HG03045 (cell line): ENCODE measurements around the gene HOXC9.

Source experiments
- ATAC-seq: cut with Tn5 transposase; IDR thresholded peaks from one replicate; pipeline ENCODE4 v1.9.1; 2021; ENCODE audit warnings: mild to moderate bottlenecking, moderate library complexity; ENCODE audit not compliant: unreplicated experiment

Gene HOXC9

DNA sequence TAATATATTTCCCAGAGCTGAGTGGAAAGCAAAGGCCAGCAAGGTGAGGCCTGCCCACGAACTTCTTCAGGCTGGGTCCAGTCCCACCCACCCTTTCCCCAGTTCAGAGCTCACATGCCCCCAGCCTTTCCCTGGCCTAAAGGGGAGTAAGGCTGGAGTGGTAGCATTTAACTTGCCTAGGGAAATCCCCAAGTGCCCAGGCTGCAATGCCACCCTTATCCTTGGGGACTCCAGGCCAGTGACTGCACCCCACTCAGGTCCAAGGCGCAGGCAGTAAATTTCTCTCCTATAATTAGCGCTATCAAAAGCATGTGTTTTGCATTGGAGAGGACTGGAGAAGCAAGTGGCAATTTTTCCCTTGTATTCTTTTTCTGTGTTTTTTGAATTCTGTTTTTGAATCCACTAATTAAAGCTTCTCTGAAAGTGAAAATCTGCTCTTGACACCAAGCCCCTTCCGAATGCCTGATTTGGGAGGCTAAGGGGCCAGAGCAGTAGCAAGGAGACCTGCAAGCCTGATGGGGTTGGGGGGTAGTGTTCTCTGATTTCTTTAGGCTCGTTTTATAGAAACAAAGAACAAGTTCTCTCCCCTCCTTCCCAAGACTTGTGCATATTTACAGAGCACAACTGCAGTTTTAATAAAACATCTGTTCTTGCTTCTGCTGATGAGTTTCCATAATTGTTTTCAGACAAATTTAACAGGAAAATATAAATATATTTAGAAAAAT, 24.8 kb downstream of the HOXC9 start:
- ATAC-seq: no peak

DNA sequence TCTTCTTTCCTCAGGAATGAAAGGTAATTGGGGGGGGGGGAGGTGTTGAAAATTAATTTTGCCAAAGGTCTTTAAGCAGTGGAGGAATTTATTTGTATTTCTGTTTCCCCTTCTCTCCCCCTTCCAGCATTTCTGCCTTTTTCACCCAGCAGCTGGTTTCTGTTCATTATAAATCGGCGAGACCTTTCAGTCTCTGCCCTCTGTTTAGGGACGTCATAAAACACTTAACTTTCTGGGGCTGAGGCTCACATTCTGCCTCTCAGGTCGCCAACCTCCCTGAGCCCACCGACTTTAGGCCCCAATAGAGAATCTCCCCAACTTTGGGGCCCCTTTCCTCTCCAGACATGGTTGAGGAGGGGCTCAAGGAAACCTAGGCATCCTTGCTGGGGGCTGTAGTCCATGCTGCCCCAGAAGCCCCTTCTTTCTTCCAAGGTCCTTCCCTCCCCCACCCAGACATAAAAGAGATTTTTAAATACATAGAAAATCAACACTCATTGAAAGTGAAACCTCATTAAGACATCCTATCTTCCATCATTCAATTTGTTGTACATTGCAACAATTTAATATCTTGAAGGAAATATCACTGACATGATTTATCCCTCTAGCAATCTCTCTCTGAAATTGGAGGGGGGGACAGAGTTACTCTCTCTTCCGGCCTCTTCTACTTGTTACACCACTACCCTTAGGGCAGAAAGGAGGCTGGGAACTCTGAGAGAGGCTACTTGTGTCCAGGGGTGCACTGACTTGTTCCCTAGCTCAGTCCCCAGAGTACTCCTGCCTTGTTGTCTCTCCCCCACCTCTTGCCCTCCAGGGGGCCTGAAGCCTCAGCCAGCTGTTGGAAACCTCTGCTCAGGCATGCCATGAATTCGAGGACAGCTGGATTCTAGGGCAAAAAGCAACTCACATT, 25.8 kb downstream of the HOXC9 start:
- ATAC-seq: no peak

DNA sequence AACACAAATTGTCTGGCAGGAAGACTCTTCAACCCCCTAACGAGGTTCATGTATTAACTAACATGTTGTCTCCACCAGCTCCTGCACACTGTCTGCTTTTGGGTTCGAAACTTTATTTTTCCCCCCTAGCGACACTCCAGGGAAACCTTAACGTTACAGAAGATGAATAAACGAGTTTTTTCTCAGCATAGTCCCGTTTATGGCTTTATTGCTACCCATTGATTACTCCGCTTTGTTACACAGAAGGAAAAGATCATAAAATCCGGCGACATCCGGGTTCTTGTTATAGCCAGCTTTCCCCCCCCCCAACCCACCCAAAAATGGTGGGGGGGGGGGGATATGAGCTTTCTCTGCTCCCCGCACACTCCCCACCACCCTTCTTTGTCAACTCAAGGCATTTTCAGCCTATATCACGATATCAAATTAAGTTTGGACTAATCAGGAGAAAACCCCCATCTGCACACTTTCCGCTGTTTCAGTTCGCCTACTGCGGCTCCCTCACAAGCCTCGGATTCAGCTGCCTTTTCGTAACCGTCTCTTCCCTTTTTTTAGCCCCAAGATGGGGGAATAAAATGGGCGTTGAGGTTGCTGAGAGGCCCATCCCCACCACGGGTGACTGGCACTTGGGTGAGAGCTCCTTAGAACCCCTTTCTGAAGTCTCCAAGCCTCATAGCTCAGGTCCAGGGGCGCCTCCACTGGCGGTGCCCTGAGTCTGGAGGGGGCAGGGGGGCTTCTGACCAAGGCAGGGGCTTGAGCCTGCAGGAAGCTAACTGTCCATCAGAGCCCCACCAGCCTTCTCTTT, 26.9 kb downstream of the HOXC9 start:
- no peak for ATAC-seq

DNA sequence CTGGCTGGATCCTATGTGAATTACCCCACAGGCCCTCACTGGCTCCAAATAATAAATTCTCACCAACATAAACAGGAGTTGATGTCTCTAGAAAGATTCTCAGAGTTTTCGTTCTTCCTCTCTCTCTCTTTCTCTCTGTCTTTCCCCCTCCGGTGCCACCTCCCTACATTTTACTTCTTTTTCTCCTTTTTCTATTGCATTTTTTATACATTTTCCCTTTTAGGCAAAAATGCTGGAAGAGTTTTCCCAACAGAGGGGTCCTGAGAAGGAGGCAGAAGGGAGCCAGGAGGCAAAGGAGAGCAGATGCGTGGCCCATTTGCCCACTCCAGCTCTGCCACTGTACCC, 27.5 kb downstream of the HOXC9 start:
- ATAC-seq: no peak

DNA sequence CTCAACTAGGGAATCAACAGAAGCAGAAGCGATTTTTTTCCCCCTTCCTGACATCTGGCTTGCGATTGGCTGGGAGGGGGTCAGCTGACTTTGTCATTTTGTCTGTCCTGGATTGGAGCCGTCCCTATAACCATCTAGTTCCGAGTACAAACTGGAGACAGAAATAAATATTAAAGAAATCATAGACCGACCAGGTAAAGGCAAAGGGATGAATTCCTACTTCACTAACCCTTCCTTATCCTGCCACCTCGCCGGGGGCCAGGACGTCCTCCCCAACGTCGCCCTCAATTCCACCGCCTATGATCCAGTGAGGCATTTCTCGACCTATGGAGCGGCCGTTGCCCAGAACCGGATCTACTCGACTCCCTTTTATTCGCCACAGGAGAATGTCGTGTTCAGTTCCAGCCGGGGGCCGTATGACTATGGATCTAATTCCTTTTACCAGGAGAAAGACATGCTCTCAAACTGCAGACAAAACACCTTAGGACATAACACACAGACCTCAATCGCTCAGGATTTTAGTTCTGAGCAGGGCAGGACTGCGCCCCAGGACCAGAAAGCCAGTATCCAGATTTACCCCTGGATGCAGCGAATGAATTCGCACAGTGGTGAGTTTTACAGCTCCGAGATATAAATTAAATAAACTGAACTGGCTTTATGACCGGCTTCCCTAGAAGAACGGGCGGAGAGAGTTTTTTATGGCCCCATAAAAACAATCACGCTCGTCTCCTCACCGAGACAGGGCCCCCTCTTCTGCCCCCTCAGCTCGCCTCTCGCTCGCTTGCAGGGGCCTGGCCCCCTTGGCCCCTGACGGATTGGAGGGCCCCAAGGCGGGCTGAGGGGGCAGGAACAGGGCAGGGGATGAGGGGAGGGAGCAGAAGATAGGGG, 28.6 kb downstream of the HOXC9 start, which contains the start of gene HOXC6:
TSS of gene HOXC6 (plus strand) at position 127 of the 888 bp plus-strand sequence. CDS start at position 209, 82 bp downstream.
- no peak for ATAC-seq

DNA sequence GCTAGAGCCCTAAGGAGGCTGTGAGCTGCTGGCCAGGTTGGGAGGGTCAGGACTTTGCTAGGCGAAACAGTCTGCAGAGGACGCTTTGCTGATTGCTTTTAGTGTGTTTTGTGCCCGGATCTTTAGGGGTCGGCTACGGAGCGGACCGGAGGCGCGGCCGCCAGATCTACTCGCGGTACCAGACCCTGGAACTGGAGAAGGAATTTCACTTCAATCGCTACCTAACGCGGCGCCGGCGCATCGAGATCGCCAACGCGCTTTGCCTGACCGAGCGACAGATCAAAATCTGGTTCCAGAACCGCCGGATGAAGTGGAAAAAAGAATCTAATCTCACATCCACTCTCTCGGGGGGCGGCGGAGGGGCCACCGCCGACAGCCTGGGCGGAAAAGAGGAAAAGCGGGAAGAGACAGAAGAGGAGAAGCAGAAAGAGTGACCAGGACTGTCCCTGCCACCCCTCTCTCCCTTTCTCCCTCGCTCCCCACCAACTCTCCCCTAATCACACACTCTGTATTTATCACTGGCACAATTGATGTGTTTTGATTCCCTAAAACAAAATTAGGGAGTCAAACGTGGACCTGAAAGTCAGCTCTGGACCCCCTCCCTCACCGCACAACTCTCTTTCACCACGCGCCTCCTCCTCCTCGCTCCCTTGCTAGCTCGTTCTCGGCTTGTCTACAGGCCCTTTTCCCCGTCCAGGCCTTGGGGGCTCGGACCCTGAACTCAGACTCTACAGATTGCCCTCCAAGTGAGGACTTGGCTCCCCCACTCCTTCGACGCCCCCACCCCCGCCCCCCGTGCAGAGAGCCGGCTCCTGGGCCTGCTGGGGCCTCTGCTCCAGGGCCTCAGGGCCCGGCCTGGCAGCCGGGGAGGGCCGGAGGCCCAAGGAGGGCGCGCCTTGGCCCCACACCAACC, 29.8 kb downstream of the HOXC9 start:
- no peak for ATAC-seq

DNA sequence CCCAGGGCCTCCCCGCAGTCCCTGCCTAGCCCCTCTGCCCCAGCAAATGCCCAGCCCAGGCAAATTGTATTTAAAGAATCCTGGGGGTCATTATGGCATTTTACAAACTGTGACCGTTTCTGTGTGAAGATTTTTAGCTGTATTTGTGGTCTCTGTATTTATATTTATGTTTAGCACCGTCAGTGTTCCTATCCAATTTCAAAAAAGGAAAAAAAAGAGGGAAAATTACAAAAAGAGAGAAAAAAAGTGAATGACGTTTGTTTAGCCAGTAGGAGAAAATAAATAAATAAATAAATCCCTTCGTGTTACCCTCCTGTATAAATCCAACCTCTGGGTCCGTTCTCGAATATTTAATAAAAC, 30.5 kb downstream of the HOXC9 start:
- ATAC-seq: no peak

DNA sequence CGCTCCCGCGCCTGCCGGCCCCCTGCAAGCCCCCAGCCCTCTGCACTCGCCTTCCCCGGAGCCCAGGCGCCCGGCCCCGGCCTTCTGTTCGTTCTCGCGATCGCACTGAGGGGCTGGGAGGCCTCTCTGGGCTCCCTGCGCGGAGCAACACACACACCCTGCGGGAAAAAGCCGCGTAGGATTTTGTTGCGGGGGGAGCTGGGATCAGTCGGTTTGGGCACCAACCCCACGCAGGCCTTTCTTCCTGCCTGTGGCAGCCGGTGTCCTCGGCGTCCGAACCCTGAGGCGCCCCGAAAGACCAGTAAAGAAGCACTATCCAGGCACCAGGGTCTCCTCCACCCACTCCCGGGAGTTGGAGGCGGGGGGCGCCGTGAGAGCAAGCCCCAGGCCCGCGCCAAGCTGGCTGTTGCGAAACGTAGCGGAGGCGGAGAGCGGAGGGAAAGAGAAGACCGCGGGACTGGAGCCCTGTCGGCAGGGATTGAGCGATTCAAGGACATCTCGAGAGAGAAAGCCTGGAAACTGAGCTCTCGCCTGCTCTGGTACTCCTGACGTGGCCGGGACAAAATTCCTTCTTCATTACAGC, 31.0 kb downstream of the HOXC9 start:
- no peak for ATAC-seq

DNA sequence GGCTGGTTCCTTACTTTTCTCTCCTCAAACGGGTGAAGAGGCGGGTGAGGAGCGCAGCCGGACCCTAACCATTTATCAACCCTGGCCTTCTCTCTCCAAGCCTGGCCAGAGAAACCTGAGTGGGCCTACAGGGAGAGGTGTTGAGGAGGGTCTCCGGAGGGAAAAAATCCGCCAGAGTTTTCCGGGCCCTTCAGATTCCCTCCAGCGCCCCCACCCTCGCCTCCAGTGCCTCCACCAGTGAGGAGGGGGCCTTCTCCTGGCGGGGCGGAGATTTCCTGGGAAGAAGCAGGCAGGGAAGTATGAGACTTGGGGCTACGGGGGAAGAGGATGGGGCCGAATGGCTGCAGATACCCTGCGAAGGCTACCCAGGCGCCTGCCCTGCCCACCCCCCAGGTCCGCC, 31.5 kb downstream of the HOXC9 start:
- no peak for ATAC-seq

DNA sequence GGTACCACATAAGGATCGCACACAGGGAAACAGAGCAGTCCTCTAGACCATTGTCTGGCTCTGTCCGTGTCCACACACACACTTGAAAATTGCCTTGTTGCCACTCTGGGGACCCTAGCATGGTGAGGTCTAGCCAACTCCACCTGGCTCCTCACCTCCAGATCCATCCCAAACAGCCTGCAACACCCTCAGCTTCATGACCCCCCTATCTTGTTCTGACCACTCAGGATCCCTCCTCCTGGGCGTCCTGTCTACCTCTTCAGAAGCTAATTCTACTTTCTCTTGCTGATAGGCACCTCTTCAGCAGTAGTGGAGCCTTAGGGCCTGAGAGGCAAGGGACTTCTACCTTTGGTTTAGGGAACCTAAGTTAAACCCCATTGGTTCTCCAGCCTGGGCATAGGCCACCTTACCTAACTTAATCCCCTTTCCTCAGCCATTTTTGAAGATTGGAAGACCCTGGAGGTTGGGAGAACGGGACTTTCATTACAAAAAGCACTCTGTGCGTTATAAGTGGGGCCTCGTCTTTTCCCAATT, 32.2 kb downstream of the HOXC9 start:
- ATAC-seq: no peak

DNA sequence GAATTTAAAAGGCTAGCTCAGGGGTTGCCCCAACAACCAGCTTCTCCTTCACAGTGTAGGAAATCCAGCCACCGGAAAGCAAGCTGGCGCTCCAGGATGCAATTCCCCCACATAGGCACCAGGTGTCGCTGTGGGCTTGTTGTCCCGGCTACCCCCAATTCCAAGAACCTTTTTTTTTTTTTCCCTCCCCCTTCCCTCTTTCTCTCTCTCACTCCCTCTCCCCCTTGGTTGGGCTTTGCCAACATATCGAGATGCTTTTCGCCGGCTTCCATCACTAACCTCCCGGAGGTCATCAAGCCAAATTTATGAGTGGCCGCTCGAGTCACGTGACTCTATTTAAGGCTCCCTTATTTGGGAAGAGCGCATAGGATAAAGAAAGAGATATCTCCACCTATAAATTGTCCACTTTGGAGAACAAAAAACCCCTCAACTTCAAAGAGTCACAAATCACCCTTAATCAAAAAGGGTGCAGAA, 32.7 kb downstream of the HOXC9 start, which contains the start of gene HOXC5:
TSS of gene HOXC5 (plus strand) at position 424 of the 474 bp plus-strand sequence. CDS start 73 bp downstream, outside the sequence.
- ATAC-seq: no peak

DNA sequence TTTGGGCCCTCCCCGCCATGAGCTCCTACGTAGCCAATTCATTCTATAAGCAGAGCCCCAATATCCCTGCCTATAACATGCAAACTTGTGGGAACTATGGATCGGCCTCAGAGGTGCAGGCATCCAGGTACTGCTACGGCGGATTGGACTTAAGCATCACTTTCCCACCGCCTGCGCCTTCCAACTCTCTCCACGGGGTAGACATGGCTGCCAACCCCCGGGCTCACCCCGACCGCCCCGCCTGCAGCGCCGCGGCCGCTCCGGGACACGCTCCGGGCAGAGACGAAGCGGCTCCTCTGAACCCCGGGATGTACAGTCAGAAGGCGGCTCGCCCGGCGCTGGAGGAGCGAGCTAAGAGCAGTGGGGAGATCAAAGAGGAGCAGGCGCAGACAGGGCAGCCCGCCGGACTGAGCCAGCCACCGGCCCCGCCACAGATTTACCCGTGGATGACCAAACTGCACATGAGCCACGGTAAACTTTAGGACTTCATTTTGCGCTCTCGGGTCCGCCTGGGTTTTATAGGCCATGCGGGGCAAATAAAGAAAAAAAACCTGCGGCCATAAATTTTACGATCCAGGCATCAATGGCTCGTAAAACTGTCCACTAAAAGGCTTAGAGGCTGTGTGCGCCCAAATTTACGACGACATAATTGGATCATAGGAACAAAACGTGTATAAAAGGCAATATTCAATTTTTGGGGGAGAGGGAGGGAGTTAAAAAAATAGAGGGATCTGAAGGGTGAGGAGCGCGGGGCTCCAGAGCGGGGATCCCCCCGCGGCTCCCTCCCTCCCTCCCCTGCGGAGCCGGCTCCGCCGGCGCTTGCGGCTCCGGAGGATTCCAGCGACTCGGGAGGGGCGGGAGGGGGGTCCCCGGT, 33.4 kb downstream of the HOXC9 start:
- no peak for ATAC-seq

DNA sequence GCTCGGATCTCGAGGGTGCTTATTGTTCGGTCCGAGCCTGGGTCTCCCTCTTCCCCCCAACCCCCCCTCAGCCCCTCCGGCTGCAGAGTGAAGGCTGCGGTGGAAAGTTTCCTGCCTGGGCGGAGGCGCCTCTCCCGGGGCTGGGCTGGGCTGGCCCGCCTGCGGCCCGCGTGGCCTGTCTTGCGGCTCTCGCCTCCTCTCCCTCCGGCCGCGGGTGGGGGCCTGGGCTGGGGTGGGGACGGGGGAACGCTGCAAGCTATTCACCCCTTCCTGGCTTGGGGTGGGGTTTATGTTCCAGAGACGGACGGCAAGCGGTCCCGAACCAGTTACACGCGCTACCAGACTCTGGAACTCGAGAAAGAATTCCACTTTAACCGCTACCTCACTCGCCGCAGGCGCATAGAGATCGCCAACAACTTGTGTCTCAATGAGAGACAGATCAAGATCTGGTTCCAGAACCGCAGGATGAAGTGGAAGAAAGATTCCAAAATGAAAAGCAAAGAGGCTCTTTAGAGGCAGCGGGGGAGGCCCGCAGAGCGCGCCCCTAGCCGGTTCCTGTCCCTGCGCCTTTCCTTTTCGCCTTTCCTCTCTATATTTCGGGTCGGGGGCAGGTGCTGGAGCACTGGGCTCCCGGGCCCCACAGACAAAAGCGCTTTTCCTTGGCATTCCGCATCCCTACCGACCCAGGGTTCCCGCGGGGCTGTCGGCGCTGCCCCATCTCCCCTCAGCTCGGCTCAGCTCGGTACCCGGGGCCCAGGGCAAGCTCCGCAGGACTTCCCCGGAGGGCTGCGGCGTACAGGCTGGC, 34.2 kb downstream of the HOXC9 start:
- ATAC-seq: no peak

DNA sequence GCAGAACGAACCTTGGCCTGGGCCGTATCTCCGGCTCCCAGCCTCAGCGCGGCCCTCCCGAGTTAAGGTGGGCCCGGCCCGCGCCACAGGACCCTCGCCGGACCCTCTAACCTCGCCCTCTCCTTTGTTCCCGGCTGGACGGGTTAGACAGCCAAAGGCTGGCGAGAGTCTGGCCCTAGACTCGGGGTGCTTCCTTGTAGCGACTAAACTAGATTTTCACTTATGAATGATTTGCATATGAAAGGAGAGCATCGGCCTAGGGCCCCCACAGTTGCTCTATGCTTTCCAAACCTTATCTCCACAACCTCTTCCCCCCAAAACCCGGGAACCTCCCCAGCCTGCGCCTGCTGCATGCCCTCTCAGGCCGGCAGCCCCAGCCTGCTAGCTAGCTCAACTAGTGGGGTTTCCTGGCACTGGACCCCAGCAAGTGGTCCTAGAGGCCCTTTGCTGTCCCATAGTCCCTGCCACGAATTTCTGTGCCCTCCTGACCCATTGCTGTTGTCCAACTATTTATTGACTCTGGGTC, 34.9 kb downstream of the HOXC9 start:
- no peak for ATAC-seq

DNA sequence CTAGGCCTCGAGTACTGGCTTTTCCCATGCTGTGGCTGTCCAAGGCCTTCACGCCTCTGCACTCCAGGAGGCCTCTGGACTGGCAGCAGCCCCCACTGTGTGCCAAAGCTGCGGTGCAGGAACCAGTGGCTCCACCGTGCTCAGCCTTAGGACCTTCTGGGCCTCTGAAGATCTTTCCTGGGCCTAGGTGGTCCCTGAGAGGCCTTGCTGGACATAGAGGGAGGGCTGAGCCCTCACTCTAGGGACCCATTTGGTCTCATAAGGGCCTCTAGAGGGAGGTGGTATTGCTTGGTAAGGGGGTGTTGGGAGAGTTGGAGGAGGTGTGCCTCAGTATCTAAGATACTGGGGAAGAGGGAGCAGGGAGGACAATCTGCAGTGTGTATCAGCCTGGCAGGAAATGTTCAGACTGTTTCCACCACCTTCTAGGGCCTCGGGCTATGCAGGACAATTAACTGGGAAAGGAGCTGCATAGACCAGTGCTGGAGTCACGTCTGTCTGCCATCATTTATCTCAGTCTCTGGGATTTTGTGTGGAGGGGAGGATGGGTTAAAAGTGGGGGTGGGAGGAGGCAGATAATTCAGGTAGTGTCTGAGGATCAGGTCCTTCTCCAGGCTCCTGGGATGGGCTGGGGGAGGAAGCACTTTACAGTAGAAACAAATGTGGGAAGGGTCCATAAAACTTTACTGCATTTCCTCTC, 35.8 kb downstream of the HOXC9 start:
- no peak for ATAC-seq
